ENCODE results near the gene L3MBTL3.
"Not testable (repeated sequence)": the region's sequence is repeated elsewhere in the genome, so short reads cannot be mapped to it uniquely, and the experiment has no call there.

The L3MBTL3 gene

DNA sequence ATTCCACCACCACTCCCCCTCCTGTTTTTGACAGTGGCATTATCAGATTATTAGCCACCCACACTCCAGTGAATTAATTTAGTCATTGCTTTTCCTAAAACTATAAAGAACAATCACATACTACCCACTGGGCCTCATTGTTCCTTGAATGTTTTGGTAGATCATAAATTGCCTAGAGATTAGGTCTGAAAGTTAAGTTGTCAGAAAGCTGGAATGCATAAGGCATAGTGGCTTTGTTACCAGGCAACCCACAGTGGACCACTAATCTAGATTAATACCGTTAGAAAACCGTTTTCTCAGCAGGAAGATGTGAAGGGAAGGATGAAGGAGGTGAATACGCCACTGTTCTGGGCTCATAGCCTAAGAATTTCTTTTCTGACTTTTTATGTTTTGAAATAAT is 128.7 kb downstream of the L3MBTL3 start:
- DNase-seq = no peak

DNA sequence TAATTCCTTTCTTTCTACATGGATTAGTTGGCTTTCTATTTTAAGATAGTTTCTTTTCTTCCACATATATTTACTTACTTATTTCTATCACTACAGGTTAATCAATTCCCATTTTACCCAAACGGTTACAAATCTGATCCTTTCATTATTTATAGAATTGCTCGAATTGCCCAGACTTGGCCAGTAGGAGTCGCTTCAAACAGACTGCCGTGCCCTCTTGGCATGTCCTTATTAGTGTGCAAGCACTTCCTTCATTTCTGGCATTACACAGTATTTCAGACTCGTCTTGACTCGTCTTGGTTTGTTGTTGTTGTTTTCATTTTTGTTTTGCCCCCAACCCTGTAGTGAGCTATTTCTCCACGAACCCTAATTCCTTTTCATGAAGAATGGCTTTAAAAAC is 129.8 kb downstream of the L3MBTL3 start:
- DNase-seq = no peak

DNA sequence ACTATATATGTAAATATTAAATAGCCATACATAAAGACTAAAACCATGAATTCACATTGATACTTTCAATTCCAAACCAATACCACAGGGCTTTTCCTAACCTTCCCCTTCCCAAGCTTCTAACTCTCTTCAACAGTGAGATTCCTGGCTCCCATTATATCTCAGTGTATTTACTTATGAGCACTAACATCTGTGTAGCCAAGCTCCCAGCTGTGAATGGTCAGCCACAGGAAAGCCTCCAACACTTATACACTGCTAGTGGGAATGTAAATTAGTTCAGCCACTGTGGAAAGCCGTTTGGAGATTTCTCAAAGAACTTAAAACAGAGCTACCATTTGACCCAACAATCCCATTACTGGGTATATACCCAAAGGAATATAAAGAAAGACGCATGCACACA is 130.6 kb downstream of the L3MBTL3 start:
- not testable (repeated sequence) for DNase-seq

DNA sequence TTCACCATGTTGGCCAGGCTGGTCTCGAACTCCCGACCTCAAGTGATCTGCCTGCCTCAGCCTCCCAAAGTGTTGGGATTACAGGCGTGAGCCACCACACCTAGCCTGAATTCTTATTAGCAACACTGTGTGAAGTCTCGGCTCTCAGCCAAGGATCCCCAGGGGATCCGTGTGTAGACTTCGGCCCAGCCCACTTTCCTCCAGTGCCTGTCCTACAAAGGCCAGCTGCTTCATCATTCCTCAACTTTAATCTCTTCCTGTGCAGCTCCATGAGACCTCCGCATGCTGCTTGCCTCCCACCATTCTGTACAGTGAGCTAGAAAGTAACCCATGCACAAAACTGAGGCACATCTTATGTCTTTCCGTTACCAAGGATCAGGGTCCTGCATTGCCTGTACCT is 132.5 kb downstream of the L3MBTL3 start:
- no peak for DNase-seq

DNA sequence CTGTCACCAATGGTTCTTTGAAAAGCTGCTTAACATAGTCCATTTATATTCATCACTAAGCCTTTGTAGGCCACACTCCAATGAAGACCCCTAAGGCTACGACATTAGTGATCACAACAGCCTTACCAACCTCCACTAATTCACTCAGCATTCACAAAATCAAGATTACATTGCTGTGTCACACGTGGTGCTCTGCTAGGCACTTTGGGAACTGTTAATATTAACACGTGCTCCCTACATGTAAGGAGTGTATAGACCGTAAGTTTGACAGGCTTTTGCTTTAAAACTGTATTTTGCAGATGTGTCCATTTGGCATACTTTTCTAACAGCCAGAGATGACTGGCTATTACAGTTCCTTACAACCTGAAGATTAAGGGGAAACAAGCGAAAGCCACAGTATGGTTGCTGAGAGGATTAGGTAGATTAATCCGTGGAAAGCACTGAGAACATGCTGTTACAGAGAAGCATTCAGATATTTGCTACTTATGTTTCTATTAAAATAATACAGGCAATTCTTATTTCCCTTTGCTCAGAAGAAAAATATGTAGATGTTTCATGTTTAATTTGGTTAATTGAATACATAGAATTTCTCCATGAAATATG is 134.6 kb downstream of the L3MBTL3 start:
- DNase-seq = no peak

DNA sequence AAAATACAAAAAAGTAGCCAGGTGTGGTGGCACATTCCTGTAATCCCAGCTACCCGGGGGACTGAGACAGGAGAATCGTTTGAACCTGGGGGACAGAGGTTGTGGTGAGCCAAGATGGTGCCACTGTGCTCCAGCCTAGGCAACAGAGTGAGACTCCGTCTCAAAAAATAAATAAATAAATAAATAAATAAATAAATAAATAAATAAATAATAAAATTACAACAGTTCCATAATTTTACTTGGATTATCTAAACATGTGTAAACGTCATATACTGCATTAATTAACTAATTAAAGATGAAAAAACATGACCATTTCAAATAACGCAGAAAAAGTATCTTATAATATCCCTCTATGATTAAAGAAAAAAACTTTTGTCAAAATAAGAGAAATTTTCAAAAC is 138.5 kb downstream of the L3MBTL3 start:
- DNase-seq = no peak

DNA sequence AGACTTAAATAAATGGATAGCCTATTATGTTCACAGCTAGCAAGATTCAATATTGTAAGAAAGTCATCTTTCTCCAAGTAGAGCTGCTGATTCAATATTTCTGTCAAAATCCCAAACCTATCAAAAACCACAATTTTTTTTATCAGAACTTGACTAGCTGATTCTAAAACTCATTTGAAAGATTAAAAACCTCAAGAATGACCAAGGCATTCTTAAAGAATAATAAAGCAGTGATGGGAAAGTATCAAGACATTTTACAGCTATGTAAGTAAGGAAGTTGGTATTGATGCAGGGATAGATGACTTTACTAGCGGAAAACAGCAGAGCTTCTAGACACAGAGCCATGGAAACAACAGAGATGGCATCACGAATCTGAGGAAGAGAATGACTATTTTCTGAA is 139.7 kb downstream of the L3MBTL3 start:
- DNase-seq = no peak

DNA sequence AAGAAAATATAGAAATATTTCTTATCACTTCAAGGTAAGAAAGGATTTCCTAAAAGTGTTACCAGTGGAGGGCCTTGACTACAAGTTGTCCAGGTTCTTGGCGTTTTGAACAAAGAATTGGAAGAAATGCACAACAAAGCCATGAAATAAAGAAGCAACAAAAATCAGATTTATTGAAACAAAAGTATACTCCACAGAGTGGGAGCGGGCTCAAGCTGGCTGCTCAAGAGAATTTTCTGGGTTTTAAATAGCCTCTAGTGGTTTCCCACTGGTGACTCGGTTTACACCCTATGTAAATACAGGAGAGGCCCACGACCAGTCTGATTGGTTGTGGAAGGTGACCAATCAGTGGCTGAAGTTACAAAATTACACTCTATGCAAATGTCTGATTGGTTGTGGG is 140.2 kb downstream of the L3MBTL3 start:
- no peak for DNase-seq

DNA sequence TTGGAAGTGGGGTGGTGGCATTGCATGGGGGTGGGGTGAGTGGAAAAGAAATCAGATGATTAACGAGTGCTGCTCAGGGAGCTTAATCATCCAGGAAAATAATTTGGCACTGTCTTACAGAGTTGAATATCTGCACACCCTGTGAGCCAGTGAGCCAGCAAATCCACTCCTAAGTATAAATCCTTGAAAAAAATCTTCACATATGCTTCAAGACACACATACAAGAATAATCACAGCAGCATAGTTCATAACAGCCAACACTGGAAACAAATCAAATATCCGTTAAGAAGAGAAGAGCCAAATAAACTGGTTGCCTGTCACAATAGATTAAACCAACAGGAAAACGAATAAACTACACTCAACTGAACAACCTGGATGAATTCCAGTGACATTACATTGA is 141.6 kb downstream of the L3MBTL3 start:
- DNase-seq = no peak

DNA sequence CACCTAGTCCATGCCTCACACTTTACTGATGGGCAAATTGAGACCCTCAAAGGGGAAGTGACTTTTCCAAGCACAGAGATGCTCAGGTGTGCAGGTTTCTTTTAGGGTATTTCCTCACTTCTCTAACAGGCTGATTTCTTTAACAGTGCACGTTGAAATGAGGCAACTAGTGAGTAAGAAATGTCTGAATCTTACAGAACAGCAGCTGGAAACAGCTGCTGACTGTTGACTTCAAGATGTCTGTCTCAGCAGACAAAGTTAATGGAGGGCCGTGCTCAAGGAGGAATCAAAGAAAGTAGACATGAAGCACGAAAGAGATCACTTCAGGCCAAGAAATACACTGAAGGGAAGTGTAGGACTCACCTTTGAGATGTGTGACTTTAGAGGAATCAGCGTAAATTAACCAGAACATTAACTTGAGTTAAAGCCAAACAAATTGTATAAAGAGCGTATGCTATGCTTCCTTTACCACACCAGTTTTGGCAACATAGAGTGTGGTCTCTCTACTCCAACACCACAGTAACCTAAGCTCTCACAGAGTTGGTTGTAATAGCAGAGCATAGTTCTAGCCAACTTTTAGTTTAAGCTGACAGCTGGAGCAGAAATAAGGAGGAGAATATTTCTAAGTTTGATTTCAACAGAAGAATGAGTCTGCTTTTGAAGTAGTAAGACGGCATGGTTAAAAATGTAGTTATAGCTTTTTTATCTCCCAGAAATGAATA is 143.5 kb downstream of the L3MBTL3 start:
- no peak for DNase-seq

DNA sequence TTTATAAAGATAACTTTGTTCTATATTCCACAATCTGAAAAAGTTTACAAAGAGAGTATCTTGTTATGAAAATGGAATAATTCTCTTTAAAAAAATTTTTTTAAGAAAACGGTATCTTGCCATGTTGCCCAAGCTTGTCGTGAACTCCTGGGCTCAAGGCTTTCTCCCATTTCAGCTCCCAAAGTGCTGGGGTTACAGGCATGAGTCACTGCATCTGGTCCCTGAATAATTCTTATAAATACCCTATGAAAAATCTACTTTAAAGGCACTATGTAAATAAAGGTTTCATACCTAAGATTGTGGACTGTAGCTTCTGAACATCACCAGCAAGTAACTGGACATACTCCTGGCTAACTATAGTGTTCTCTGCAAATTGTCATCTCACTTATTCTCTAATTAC is 144.0 kb downstream of the L3MBTL3 start:
- DNase-seq = no peak

DNA sequence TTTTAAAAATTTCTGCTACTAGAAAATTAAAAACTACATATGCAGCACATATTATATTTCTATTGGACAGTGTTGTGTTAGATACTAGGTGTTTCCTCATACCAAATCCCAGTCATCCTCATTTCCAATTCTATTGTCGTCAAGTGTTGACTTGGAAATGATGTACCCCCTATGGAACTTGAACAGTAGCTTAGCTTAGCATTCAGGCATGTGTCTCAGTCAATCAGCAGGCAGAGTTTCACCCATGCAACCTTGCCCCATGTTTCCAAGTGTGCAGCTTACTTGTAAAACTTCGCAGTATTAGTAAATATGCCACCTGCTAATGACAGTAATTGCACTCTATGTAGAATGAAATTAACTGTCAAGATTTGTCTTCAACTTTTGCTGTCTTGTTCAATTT is 144.9 kb downstream of the L3MBTL3 start:
- no peak for DNase-seq

DNA sequence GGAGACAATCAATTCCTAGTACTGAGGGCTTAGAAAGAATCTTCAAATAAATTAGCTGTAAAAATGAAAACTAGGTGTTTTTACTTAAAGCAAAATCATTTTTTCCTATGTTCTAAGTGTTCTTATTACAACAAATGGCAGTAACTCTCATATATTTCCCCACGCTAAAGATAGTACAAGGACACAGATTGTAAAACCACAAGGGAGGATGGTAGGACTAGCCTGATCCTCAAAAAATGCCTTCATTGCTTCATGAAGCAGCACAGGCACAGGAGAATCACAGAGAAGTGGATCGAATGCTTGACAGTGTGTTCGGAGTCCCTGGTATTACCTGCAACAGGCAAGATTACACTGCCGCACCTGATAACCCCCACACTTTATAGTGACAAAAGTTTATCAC is 145.9 kb downstream of the L3MBTL3 start:
- DNase-seq = no peak

DNA sequence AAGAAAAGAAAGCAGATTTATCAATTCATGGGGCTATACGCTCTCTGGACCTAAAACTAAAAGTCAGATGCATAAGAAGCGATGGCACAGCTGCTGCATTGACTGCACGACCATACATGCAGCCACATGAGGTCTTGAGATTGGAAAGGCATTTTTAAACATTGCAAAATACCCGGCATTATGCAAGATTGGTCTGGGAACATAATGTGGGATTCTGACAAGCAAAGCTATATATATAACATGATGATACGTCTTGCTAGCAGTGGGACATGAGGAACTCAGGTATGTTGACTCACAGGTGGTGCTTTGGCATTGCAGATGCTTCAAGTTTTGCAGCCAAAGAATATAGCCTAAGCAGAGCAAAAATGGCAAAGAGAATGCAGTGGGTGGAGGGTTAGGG is 149.3 kb downstream of the L3MBTL3 start:
- no peak for DNase-seq

DNA sequence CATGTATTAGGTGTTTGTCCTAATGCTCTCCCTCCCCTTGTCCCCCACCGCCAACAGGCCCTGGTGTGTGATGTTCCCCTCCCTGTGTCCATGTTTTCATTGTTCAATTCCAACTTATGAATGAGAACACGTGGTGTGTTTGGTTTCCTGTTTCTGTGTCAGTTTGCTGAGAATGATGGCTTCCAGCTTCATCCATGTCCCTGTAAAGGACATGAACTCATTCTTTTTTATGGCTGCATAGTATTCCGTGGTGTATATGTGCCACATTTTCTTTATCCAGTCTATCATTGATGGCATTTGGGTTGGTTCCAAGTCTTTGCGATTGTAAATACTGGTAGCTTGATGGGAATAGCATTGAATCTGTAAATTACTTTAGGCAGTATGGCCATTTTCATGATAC is 151.8 kb downstream of the L3MBTL3 start:
- not testable (repeated sequence) for DNase-seq

DNA sequence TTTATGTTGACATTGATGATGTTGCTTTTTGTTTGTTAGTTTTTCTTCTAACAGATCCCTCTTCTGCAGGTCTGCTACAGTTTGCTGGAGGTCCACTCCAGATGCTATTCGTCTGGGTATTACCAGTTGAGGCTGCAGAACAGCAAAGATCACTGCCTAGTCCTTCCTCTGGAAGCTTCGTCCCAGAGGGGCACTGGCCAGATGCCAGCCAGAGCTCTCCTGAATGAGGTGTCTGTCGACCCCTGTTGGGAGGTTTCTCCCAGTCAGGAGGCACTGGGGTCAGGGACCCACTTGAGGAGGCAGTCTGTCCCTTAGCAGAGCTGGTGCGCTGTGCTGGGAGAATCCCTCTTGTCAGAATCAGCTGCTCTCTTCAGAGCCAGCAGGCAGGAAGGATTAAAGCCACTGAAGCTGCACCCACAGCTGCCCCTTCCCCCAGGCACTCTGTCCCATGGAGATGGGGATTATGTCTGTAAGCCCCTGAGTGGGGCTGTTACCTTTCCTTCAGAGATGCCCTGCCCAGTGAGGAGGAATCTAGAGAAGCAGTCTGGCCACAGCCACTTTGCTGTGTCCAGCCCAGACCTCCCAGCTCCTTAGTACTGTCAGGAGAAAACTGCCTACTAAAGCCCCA is 155.1 kb downstream of the L3MBTL3 start:
- not testable (repeated sequence) for DNase-seq

DNA sequence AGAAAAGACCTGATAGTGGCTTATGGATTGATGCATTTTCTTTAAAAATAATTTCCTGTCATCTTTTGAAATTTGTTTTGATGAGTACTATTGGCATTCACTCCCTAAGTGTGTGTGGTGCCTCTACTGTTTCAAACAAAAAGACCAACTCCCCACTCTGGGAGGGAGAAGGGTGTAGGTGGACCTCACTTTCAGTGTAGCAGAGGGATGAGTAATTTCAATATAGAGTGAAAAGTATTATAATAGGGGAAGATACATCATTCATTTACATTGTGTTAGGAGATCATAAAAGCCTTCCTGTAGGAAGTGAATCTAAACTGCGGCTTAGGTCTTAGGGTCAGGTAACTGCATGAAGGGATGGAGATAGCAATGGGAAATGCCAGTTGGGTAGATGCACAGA is 158.0 kb downstream of the L3MBTL3 start:
- no peak for DNase-seq

DNA sequence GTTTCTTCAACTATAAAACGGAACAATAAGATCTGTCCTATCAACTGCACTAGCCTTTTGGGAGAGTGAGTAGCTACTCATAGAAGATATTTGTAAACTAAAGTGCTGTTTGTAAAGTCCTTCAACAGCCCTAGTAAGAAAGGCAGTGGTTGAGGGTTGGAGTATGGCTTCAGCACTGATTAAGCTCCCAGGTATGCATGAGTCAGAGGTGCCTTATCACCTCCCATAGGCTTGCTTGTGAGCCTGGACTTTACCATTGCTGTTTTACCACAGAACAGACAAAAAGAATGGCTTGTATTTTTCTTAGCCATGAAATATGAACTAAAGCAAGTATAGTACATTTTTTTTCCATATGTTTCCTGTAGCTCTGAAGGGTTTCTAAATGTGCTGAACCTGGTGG is 160.3 kb downstream of the L3MBTL3 start:
- DNase-seq = no peak

DNA sequence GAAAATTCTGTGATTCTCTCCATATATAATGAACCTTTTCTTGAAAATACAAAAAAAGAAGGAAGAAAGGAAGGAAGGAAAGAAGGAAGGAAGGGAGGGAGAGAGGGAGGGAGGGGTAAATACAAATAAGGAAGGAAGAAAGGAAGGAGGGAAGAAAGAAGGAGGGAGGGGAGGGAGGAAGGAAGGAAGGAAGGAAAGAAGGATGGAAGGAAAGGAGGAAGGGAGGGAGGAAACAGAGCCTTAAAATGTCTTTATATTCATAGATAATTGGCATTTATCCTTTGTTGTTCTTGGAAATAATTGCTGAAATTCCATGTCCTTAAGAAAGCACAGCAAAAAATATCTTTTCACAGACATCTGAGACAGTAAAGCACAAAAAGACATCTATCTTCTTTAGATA is 164.1 kb downstream of the L3MBTL3 start:
- DNase-seq = no peak

DNA sequence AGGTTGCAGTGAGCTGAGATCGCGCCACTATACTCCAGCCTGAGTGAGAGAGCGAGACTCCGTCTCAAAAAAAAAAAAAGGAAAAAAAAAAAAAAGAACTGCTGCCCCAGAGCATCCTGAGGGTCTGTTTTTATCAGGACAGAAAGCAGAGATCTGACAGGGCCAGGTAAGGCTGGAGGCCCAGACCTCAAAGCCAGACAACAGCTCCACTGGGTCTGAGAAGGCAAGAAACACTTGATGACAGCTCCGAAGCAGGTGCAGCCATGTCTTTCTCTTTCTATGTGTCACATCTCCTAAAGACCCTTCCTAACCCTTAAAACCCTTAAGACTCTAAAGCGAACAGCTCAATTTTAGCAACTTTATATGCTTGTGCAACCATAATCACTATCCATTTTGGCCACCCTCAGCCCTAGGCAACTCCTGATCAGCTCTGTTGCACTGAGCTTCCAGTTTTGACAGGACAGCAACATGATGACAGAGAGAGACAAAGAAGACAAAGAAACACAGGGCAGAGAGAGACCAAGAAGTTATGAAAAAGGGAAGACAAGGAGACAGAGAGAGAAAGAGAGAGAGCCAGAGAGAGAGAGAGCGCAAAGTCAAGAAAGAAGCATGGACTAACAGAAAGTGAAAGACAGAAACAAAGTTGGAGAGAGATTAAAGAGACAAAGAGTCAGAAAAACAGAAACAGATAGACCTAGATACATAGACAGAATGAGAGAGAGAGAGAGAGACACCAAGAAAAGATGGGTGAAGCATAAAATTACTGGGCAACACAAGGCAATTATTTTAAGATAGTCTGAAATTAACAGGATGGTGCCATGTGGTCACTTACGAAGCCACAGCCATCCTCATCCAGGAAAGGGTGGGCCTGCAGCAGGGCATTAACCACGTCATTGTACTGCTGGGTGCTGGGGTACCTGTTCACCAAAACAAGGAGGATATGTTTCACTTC is 165.2 kb downstream of the L3MBTL3 start:
- no peak for DNase-seq

DNA sequence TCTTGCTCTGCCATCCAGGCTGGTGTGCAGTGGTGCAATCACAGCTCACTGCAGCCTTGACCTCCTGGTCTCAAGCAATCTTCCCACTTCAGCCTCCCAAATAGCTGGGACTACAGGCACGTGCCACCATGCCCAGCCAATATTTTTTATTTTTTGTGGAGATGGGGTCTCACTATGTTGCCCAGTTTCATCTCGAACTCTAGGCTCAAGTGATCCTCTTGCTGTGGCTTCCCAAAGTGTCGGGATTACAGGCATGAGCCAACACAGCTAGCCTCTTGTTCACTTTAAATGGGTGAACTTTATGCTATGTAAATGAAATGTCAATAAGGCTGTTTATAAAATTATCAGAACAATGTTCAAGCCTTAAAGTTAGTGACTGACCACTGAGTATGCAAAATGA is 167.3 kb downstream of the L3MBTL3 start:
- no peak for DNase-seq

DNA sequence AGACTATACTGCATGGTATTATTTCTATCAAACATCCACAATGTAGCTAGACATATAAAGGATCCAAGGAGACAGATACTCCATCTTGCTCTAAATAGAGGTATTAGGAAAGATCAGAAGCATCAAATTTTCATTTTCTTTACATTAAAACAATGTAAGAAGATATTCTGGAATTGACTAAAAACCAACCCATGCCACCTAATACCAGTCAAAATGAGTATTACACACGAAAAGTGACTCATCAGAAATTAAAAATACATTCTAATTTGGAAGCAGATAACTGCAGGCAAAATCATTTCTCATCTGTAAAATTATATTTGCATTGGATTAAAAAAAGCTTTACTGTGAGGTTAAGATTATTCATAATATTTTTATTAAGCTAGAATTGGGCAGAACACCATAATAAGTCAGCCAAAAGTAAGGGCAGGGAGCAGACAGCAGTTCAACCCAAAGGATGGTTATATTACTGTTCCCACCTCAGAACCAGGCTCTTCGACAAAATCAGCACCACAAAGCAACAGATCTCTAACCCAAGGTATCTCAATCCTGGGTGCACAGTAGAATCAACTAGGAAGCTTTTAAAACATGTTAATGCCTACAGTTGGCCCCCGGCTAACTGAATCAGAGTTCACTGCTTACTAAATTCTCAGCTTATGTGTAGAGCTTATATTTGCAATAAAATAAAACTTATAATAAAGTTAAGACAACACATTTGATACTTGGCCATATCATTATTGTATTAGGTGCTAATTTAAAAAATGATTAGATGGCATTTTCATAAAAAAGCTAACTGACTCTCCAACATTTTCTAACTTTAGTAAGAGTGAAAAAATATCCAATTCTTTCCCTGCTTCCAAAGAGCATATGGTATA is 169.2 kb downstream of the L3MBTL3 start:
- no peak for DNase-seq

Measured in NCI-H526 treated with DMSO at 0.1 percent for 48 hours (cell line).